ENCODE results near the gene ELANE. TPM values are rescaled to one million over a fixed set of nuclear protein-coding genes. Genes with fewer than 3 reads are reported as not detected.

ELANE gene
- total and polyA plus RNA-seq, 12 donors, result 0.48 to 3.4 (median 1.8) TPM; not detected in 6

DNA sequence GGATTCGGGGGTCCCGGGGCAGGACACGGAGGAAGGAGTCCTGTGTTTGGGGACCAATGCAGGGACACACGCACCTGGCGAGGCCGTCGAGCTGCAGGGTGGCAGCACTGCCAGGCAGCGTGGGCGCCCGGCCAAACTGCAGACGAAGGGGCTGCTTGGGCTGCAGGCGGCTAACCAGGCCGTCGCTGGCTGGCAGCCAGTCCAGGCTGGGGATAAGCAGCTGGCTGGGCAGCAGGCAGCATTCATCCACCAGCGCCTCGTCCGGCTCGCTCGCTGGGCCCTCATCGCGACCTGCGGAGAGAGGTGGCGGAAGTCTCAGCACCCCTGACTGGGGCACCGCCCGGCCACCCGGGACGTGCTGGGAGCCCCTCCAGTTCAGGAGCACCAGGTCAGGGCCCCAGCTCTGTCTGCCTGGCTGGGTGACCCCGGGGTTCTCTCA is 18.9 kb downstream of the ELANE start:
- no peak overlapping the region for H3K4me3 ChIP-seq
- H3K36me3 ChIP-seq (replicated peaks in 1 of 2), result peaks cover 0 to 36% of the 10 kb centered on the region in 2 donors
- DNase-seq, result peak in 3 of 7 donors; percentile 55 to 75 (median 74)
- H3K4me1 ChIP-seq (replicated peaks in 1 of 2), result peaks cover 12 to 18% of the 10 kb centered on the region in 2 donors
- H3K9me3 ChIP-seq (replicated peaks in 1 of 3), result no peaks in the 10 kb centered on the region
- peak overlapping the region in 1 of 5 donors; percentile 40 for H3K27ac ChIP-seq
- 75 to 91% (median 86%) methylated on average over 11 to 28 of the region's 28 CpGs for WGBS, 4 donors
- intact Hi-C loops (cut with DNase I), result no loop called here
- H3K27me3 ChIP-seq, result no peaks in the 10 kb centered on the region
- TF ChIP-seq POLR2A (IDR thresholded peaks at IDR 0.05) (no peak), CTCF (IDR thresholded peaks at IDR 0.05) (no peak)

- intact Hi-C loops (cut with DNase I), result no loop called here
- peak in 2 of 7 donors; percentile 54 to 64 for DNase-seq
- Histone ChIP-seq H3K4me1 (replicated peaks in 1 of 2) (peaks cover 12 to 18% of the 10 kb centered on the region in 2 donors), H3K4me3 (no peak overlapping the region), H3K27ac (peak overlapping the region in 3 of 5 donors; percentile 10 to 71 (median 38)), H3K36me3 (replicated peaks in 1 of 2) (peaks cover 0 to 36% of the 10 kb centered on the region in 2 donors), H3K27me3 (no peaks in the 10 kb centered on the region), H3K9me3 (replicated peaks in 1 of 3) (no peaks in the 10 kb centered on the region)
- 63 to 95% (median 86%) methylated on average over 7 to 22 of the region's 33 CpGs for WGBS, 4 donors
- TF ChIP-seq CTCF (IDR thresholded peaks at IDR 0.05) (no peak), POLR2A (IDR thresholded peaks at IDR 0.05) (no peak)
These were observed 19.6 kb downstream of the ELANE start for GRCh38 chr19:871446-872265.

DNA sequence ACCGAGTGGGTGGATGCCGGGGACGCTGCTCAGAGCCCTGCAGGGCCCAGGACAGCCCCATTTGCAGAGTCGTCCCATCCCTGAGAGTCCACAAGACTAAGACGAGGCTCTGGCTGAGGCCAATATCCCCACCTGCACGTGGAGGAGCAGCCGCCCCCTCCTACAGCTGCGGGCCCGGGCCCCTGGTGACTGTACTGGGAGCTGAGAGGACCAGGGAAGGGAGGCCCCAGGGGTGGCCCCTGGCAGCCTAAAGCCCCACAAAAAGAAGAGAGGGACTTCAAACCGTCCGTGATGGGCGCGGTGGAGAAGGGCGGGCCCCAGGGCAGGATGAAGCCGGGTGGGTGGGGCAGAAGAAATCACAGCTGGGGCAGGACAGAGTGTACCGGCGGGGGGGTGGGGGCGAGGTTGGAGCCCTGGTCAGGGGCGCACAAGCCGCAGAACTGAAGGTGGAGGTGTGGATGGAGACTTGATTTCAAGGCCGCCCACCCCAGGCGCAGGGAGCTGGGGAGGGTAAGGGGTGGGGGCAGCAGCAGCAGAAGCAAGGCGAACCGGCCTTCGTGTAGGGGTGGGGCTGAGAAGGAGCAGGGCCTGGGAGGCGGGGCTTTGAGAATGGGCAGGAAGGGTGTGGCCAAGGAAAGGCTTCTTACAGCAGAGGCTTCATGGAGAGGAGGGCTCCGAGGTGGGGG is 20.3 kb downstream of the ELANE start:
- peaks cover 0 to 40% of the 10 kb centered on the region in 2 donors for H3K36me3 ChIP-seq (replicated peaks in 1 of 2)
- 45 to 63% (median 56%) methylated on average over 18 to 27 of the region's 27 CpGs for WGBS, 4 donors
- peaks cover 12 to 18% of the 10 kb centered on the region in 2 donors for H3K4me1 ChIP-seq (replicated peaks in 1 of 2)
- no peaks in the 10 kb centered on the region for H3K9me3 ChIP-seq (replicated peaks in 1 of 3)
- DNase-seq, result peak in 5 of 7 donors; percentile 74 to 84 (median 75)
- intact Hi-C loops (cut with DNase I), result no loop called here
- no peaks in the 10 kb centered on the region for H3K27me3 ChIP-seq
- no peak overlapping the region for H3K4me3 ChIP-seq
- peak overlapping the region in 3 of 5 donors; percentile 10 to 71 (median 38) for H3K27ac ChIP-seq
- TF ChIP-seq POLR2A (IDR thresholded peaks at IDR 0.05) (no peak), CTCF (IDR thresholded peaks at IDR 0.05) (no peak)

- peak in 3 of 7 donors; percentile 50 to 72 (median 54) for DNase-seq
These were observed 21.0 kb downstream of the ELANE start for GRCh38 chr19:873084-873483.

More at GRCh38 chr19:873084-873483, 21.0 kb downstream of the ELANE start:
- Histone ChIP-seq H3K27me3 (no peaks in the 10 kb centered on the region), H3K4me3 (no peak overlapping the region), H3K9me3 (replicated peaks in 1 of 3) (no peaks in the 10 kb centered on the region), H3K36me3 (replicated peaks in 1 of 2) (peaks cover 0 to 36% of the 10 kb centered on the region in 2 donors), H3K4me1 (replicated peaks in 1 of 2) (peaks cover 12 to 18% of the 10 kb centered on the region in 2 donors), H3K27ac (no peak overlapping the region)
- intact Hi-C loops (cut with DNase I), result no loop called here
- 72 to 100% (median 81%) methylated on average over 4 to 12 of the region's 13 CpGs for WGBS, 4 donors
- TF ChIP-seq POLR2A (IDR thresholded peaks at IDR 0.05), result no peak

Data from adrenal gland (tissue), 12 donors.